GM12878 (cell line): Measurements from ENCODE around the gene IQCH. TPM values are rescaled to one million over a fixed set of nuclear protein-coding genes. Genes with fewer than 3 reads are reported as not detected.

ENCODE experiments used
- EP300 ChIP-seq, 2 experiments: fragments of 150-350 bp in 1 of 2; IDR thresholded peaks; 2 replicates each; pipeline ENCODE4 v1.6.1; 2011 to 2012; ENCODE audit warnings: low read depth in 2 of 2, low read length in 2 of 2, borderline replicate concordance in 1 of 2, improper control_type of control experiment in 1 of 2, inconsistent platforms in 1 of 2; ENCODE audit not compliant: control insufficient read depth in 1 of 2
- LARP7 ChIP-seq: fragments of 450-650 bp; IDR thresholded peaks from 2 replicates; pipeline ENCODE4 v1.6.1; 2017; ENCODE audit warnings: mild to moderate bottlenecking
- NBN ChIP-seq: fragments of 450-650 bp; IDR thresholded peaks from 2 replicates; pipeline ENCODE4 v1.6.1; 2016
- NRF1 ChIP-seq: conservative IDR thresholded peaks from 2 replicates; pipeline ENCODE4 v1.6.1; 2011; ENCODE audit warnings: mild to moderate bottlenecking, low read depth, low read length, improper control_type of control experiment
- RBBP5 ChIP-seq: fragments of 200-600 bp; sonication (generic); conservative IDR thresholded peaks from 2 replicates; pipeline ENCODE4 v1.6.1; 2016
- RELA ChIP-seq: fragments of 450-650 bp; IDR thresholded peaks from 2 replicates; pipeline ENCODE4 v1.8.0; 2014; ENCODE audit warnings: borderline replicate concordance; ENCODE audit not compliant: partially characterized antibody
- ZBED1 ChIP-seq: IDR thresholded peaks from 2 replicates; pipeline ENCODE4 v1.6.1; 2016; ENCODE audit warnings: borderline replicate concordance
- polyA plus RNA-seq, 11 experiments: library from polyadenylated mRNA; depleted of rRNA in 4 of 11; unstranded in 6 of 11; stranded (reverse) in 5 of 11; fragments of >200 nt; fragmentation: Nextera tagmentation in 4 of 11; fragmentation: Illumina TruSeq in 1 of 11; extraction: Ambion mirVana in 4 of 11; extraction: Trizol in 1 of 11; gene quantifications; 1 replicate in 1 of 11; 2 replicates in 10 of 11; pipeline versions ENCODE4 v1.2.1 to v1.2.3, GENCODE V29; 2011 to 2016; ENCODE audit warnings: inconsistent platforms in 2 of 11, missing spikeins in 2 of 11, low read depth in 1 of 11
- total RNA-seq, 4 experiments: library from RNA; depleted of rRNA in 3 of 4; stranded (reverse); fragments of >200 nt in 3 of 4; fragmentation: Illumina TruSeq in 1 of 4; extraction: Trizol in 1 of 4; gene quantifications; 2 replicates each; pipeline versions ENCODE4 v1.2.1 to v1.2.3, GENCODE V29; 2013 to 2021
- TF ChIP-seq, protein P1 (sequence below): fragments of 450-650 bp; formaldehyde crosslinking; IDR thresholded peaks from 2 replicates; pipeline ENCODE4 v1.4.0; 2022; ENCODE audit warnings: mild to moderate bottlenecking, moderate library complexity
- TF ChIP-seq, protein P2 (sequence below): fragments of 450-650 bp; conservative IDR thresholded peaks from 2 replicates; pipeline ENCODE4 v1.6.1; 2017; ENCODE audit warnings: mild to moderate bottlenecking, moderate library complexity
- TF ChIP-seq, protein P3 (sequence below): fragments of 450-650 bp; IDR thresholded peaks from 2 replicates; pipeline ENCODE4 v1.6.1; 2017; ENCODE audit warnings: borderline replicate concordance
- TF ChIP-seq, protein P4 (sequence below): fragments of 450-650 bp; IDR thresholded peaks from 2 replicates; pipeline ENCODE4 v1.6.1; 2016; ENCODE audit warnings: mild to moderate bottlenecking, moderate library complexity, borderline replicate concordance
- TF ChIP-seq, protein P5 (sequence below): IDR thresholded peaks from 2 replicates; pipeline ENCODE4 v1.6.1; 2011; ENCODE audit warnings: low read depth, low read length, improper control_type of control experiment, borderline replicate concordance
- TF ChIP-seq, protein P6 (sequence below): fragments of 450-650 bp; IDR thresholded peaks from 2 replicates; pipeline ENCODE4 v1.6.1; 2017; ENCODE audit warnings: mild to moderate bottlenecking, low read depth, inconsistent platforms; ENCODE audit not compliant: poor library complexity, severe bottlenecking

IQCH gene
- total and polyA plus RNA-seq, 10 of the 15 experiments (the other 5 are each of a cell fraction or from before 2014, with no cell fraction given) = 0.29 to 1.3 (median 0.99) TPM

DNA sequence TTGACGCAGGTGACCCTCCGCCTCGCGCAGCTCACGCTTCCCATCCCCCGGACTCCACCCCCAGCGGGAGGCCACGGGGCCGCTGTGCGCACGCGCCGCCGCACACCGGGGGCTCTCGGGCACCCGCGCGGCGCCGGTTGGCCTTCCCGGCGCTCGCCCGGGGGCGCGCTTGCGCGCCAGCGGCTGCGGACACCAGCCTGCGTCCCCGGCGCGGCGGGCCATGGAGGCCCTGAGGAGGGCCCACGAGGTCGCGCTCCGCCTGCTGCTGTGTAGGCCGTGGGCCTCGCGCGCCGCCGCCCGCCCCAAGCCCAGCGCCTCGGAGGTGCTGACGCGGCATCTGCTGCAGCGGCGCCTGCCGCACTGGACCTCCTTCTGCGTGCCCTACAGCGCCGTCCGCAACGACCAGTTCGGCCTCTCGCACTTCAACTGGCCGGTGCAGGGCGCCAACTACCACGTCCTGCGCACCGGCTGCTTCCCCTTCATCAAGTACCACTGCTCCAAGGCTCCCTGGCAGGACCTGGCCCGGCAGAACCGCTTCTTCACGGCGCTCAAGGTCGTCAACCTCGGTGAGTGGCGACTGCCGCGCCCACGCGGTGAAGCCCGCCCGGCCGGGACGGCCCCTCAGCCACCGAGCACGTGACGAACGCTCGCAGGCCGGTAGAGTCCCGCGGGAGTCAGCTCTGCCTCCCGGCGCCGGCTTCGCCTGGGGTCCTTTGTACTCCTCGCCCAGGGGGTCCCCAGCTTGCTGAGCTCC lies 266.6 kb downstream of the IQCH start, which contains the start of gene C15orf61 (continued):
- TF ChIP-seq, protein P1, sequence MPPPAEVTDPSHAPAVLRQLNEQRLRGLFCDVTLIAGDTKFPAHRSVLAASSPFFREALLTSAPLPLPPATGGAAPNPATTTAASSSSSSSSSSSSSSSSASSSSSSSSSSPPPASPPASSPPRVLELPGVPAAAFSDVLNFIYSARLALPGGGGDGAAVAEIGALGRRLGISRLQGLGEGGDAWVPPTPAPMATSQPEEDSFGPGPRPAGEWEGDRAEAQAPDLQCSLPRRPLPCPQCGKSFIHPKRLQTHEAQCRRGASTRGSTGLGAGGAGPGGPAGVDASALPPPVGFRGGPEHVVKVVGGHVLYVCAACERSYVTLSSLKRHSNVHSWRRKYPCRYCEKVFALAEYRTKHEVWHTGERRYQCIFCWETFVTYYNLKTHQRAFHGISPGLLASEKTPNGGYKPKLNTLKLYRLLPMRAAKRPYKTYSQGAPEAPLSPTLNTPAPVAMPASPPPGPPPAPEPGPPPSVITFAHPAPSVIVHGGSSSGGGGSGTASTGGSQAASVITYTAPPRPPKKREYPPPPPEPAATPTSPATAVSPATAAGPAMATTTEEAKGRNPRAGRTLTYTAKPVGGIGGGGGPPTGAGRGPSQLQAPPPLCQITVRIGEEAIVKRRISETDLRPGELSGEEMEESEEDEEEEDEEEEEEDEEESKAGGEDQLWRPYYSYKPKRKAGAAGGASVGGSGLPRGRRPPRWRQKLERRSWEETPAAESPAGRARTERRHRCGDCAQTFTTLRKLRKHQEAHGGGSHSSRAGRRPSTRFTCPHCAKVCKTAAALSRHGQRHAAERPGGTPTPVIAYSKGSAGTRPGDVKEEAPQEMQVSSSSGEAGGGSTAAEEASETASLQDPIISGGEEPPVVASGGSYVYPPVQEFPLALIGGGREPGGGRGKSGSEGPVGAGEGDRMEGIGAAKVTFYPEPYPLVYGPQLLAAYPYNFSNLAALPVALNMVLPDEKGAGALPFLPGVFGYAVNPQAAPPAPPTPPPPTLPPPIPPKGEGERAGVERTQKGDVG = no peak
- TF ChIP-seq RBBP5 = no peak
- TF ChIP-seq NRF1 = peak; percentile 79
- TF ChIP-seq, protein P2, sequence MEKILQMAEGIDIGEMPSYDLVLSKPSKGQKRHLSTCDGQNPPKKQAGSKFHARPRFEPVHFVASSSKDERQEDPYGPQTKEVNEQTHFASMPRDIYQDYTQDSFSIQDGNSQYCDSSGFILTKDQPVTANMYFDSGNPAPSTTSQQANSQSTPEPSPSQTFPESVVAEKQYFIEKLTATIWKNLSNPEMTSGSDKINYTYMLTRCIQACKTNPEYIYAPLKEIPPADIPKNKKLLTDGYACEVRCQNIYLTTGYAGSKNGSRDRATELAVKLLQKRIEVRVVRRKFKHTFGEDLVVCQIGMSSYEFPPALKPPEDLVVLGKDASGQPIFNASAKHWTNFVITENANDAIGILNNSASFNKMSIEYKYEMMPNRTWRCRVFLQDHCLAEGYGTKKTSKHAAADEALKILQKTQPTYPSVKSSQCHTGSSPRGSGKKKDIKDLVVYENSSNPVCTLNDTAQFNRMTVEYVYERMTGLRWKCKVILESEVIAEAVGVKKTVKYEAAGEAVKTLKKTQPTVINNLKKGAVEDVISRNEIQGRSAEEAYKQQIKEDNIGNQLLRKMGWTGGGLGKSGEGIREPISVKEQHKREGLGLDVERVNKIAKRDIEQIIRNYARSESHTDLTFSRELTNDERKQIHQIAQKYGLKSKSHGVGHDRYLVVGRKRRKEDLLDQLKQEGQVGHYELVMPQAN = peak; percentile 81
- TF ChIP-seq NBN = peak; percentile 26; the same call in 1 of the 2 replicates
- TF ChIP-seq, protein P3, sequence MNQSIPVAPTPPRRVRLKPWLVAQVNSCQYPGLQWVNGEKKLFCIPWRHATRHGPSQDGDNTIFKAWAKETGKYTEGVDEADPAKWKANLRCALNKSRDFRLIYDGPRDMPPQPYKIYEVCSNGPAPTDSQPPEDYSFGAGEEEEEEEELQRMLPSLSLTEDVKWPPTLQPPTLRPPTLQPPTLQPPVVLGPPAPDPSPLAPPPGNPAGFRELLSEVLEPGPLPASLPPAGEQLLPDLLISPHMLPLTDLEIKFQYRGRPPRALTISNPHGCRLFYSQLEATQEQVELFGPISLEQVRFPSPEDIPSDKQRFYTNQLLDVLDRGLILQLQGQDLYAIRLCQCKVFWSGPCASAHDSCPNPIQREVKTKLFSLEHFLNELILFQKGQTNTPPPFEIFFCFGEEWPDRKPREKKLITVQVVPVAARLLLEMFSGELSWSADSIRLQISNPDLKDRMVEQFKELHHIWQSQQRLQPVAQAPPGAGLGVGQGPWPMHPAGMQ = no peak
- TF ChIP-seq, protein P4, sequence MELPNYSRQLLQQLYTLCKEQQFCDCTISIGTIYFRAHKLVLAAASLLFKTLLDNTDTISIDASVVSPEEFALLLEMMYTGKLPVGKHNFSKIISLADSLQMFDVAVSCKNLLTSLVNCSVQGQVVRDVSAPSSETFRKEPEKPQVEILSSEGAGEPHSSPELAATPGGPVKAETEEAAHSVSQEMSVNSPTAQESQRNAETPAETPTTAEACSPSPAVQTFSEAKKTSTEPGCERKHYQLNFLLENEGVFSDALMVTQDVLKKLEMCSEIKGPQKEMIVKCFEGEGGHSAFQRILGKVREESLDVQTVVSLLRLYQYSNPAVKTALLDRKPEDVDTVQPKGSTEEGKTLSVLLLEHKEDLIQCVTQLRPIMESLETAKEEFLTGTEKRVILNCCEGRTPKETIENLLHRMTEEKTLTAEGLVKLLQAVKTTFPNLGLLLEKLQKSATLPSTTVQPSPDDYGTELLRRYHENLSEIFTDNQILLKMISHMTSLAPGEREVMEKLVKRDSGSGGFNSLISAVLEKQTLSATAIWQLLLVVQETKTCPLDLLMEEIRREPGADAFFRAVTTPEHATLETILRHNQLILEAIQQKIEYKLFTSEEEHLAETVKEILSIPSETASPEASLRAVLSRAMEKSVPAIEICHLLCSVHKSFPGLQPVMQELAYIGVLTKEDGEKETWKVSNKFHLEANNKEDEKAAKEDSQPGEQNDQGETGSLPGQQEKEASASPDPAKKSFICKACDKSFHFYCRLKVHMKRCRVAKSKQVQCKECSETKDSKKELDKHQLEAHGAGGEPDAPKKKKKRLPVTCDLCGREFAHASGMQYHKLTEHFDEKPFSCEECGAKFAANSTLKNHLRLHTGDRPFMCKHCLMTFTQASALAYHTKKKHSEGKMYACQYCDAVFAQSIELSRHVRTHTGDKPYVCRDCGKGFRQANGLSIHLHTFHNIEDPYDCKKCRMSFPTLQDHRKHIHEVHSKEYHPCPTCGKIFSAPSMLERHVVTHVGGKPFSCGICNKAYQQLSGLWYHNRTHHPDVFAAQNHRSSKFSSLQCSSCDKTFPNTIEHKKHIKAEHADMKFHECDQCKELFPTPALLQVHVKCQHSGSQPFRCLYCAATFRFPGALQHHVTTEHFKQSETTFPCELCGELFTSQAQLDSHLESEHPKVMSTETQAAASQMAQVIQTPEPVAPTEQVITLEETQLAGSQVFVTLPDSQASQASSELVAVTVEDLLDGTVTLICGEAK = no peak
- no peak for TF ChIP-seq ZBED1
- TF ChIP-seq, protein P5, sequence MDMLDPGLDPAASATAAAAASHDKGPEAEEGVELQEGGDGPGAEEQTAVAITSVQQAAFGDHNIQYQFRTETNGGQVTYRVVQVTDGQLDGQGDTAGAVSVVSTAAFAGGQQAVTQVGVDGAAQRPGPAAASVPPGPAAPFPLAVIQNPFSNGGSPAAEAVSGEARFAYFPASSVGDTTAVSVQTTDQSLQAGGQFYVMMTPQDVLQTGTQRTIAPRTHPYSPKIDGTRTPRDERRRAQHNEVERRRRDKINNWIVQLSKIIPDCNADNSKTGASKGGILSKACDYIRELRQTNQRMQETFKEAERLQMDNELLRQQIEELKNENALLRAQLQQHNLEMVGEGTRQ = peak; percentile 68
- TF ChIP-seq, protein P6, sequence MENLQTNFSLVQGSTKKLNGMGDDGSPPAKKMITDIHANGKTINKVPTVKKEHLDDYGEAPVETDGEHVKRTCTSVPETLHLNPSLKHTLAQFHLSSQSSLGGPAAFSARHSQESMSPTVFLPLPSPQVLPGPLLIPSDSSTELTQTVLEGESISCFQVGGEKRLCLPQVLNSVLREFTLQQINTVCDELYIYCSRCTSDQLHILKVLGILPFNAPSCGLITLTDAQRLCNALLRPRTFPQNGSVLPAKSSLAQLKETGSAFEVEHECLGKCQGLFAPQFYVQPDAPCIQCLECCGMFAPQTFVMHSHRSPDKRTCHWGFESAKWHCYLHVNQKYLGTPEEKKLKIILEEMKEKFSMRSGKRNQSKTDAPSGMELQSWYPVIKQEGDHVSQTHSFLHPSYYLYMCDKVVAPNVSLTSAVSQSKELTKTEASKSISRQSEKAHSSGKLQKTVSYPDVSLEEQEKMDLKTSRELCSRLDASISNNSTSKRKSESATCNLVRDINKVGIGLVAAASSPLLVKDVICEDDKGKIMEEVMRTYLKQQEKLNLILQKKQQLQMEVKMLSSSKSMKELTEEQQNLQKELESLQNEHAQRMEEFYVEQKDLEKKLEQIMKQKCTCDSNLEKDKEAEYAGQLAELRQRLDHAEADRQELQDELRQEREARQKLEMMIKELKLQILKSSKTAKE = no peak
- TF ChIP-seq RELA = peak; percentile 11
- 0 out of 4 replicates have a peak, but pooled peaks of 1 of the 2 experiments have one; percentile 10 for TF ChIP-seq EP300 (IDR thresholded peaks at IDR 0.05; ENCODE audit: borderline replicate concordance in 1 of 2, control insufficient read depth in 1 of 2, low read depth in 2 of 2, low read length in 2 of 2)
- TF ChIP-seq LARP7 = peak; percentile 95
